T-helper 1 cell treated with Interleukin-12 subunit alpha and Interleukin-12 subunit beta and Interleukin-4 antibody, amounts not matched to agents 30 μg/mL and 1 μg/mL, for 36 hours (primary cell): ENCODE measurements around the gene DNAH11.
"Not testable (repeated sequence)": the region's sequence is repeated elsewhere in the genome, so short reads cannot be mapped to it uniquely, and the experiment has no call there.

Experiments used
- H3K27ac Mint-ChIP-seq: one replicate; pipeline ENCODE4 v1.8.0; 2021; ENCODE audit warnings: mild to moderate bottlenecking, mixed read lengths
- H3K27me3 Mint-ChIP-seq: one replicate; pipeline ENCODE4 v1.8.0; 2021; ENCODE audit warnings: low read depth, mixed read lengths
- H3K36me3 Mint-ChIP-seq: one replicate; pipeline ENCODE4 v1.8.0; 2021; ENCODE audit warnings: low read depth, mixed read lengths
- H3K4me1 Mint-ChIP-seq: one replicate; pipeline ENCODE4 v1.8.0; 2021; ENCODE audit warnings: low read depth, mixed read lengths
- H3K4me3 Mint-ChIP-seq: one replicate; pipeline ENCODE4 v1.8.0; 2021; ENCODE audit warnings: mild to moderate bottlenecking, moderate library complexity, mixed read lengths
- H3K9me3 Mint-ChIP-seq: one replicate; pipeline ENCODE4 v1.8.0; 2021; ENCODE audit warnings: mixed read lengths

The DNAH11 gene

GRCh38 chr7:21773326-21773725 is 230.5 kb downstream of the DNAH11 start:
- Mint-ChIP-seq H3K27me3 (peaks cover 11% of the 10 kb centered on the region), H3K4me1 (peaks cover 4% of the 10 kb centered on the region), H3K9me3 (no peaks in the 10 kb centered on the region), H3K27ac (no peak overlapping the region), H3K36me3 (no peaks in the 10 kb centered on the region), H3K4me3 (no peak overlapping the region)

GRCh38 chr7:21777921-21778320 is 235.1 kb downstream of the DNAH11 start:
- Mint-ChIP-seq H3K27ac (no peak overlapping the region), H3K4me3 (no peak overlapping the region), H3K27me3 (no peaks in the 10 kb centered on the region), H3K4me1 (no peaks in the 10 kb centered on the region), H3K9me3 (no peaks in the 10 kb centered on the region), H3K36me3 (no peaks in the 10 kb centered on the region)

DNA sequence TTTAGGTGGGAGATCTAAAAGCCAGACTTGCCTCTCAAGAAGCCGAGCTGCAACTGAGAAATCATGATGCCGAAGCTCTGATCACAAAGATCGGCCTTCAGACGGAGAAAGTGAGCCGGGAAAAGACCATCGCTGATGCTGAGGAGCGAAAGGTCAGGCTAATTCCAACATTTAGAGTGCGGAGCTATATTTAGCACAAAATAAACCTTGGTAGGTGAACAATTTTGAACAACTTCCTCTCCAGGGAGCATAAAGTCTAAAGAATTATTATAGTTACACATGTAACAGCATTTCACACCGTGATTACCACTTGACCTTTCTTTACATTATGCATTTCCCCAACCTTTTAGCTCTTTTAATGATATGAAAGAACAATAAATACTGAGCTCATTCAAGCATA is 236.1 kb downstream of the DNAH11 start:
- Mint-ChIP-seq H3K27me3 (no peaks in the 10 kb centered on the region), H3K4me1 (no peaks in the 10 kb centered on the region), H3K27ac (no peak overlapping the region), H3K36me3 (no peaks in the 10 kb centered on the region), H3K9me3 (no peaks in the 10 kb centered on the region), H3K4me3 (no peak overlapping the region)

DNA sequence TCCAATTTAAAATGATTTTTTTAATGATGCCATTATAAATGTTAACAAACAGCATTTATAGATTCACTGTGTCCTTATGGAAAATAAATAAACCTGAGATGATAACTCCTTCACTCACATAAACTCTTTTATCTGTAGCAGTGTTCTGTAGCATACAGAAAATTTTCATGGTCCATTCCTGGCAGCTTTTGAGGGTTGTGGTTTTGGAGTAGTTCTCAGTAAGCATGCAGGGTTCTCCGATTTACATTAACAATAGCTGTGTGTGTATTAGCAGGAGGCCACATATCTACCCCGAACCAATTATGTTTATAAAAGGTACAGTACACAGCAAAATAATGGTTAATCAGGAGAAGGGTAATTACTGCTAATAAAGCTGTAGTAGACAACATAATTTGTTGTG is 240.2 kb downstream of the DNAH11 start:
- Mint-ChIP-seq H3K36me3 (no peaks in the 10 kb centered on the region), H3K27me3 (no peaks in the 10 kb centered on the region), H3K4me1 (no peaks in the 10 kb centered on the region), H3K9me3 (no peaks in the 10 kb centered on the region), H3K4me3 (no peak overlapping the region), H3K27ac (no peak overlapping the region)

DNA sequence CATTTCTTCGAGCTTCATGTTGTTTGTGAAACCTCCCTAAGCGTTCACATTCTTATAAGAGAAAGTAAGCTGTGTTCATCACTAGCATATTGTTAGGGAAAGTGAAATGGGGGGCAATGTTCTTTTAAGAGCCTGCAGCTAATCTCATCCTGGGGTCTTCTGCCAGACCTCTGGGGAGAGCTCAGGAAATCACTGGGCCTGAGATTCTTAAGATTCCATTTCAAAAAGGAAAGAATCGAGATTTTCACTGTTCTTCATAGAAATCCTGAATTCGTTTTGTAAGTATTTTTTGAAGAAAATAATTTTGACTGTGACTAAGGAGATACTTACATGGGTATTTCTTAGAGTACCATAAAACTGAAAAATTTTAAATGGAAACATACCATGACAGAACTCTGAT is 242.2 kb downstream of the DNAH11 start:
- H3K36me3 Mint-ChIP-seq = no peaks in the 10 kb centered on the region
- H3K4me3 Mint-ChIP-seq = no peak overlapping the region
- no peaks in the 10 kb centered on the region for H3K4me1 Mint-ChIP-seq
- H3K9me3 Mint-ChIP-seq = no peaks in the 10 kb centered on the region
- H3K27ac Mint-ChIP-seq = no peak overlapping the region
- no peaks in the 10 kb centered on the region for H3K27me3 Mint-ChIP-seq

- Mint-ChIP-seq H3K4me3 (no peak overlapping the region), H3K36me3 (no peaks in the 10 kb centered on the region), H3K4me1 (no peaks in the 10 kb centered on the region), H3K9me3 (no peaks in the 10 kb centered on the region), H3K27ac (no peak overlapping the region), H3K27me3 (no peaks in the 10 kb centered on the region)
These were observed 263.0 kb downstream of the DNAH11 start for GRCh38 chr7:21805791-21806190.

- Mint-ChIP-seq H3K4me1 (no peaks in the 10 kb centered on the region), H3K27ac (no peak overlapping the region), H3K36me3 (no peaks in the 10 kb centered on the region), H3K27me3 (no peaks in the 10 kb centered on the region), H3K4me3 (no peak overlapping the region), H3K9me3 (no peaks in the 10 kb centered on the region)
These were observed 263.5 kb downstream of the DNAH11 start for GRCh38 chr7:21806388-21806787.

GRCh38 chr7:21819048-21819447 is 276.2 kb downstream of the DNAH11 start:
- Mint-ChIP-seq H3K36me3 (no peaks in the 10 kb centered on the region), H3K4me1 (no peaks in the 10 kb centered on the region), H3K27ac (no peak overlapping the region), H3K27me3 (no peaks in the 10 kb centered on the region), H3K4me3 (no peak overlapping the region), H3K9me3 (no peaks in the 10 kb centered on the region)

DNA sequence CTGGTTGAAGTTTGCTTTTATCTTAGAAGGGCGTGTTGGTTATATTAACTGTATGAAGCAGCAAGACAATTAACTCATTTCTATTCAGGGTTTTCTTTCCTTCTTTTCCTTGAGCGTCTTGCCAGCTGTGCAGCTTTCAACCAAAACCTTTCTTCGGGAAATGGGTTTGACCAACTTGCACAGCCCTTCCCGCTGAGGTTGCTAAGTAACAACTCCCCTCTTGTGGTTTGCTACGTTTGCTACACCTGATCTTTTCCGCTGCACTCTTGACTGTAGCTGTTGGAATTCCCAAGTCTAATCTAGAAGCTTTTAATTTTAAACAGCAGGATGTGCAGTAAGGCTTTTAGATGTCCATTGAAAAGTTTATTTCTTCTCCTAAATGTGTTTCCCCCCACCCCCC is 286.0 kb downstream of the DNAH11 start:
- no peaks in the 10 kb centered on the region for H3K36me3 Mint-ChIP-seq
- H3K9me3 Mint-ChIP-seq = no peaks in the 10 kb centered on the region
- no peak overlapping the region for H3K4me3 Mint-ChIP-seq
- H3K4me1 Mint-ChIP-seq = no peaks in the 10 kb centered on the region
- no peak overlapping the region for H3K27ac Mint-ChIP-seq
- H3K27me3 Mint-ChIP-seq = no peaks in the 10 kb centered on the region

- Mint-ChIP-seq H3K4me3 (no peak overlapping the region), H3K9me3 (no peaks in the 10 kb centered on the region), H3K27me3 (no peaks in the 10 kb centered on the region), H3K27ac (no peak overlapping the region), H3K4me1 (no peaks in the 10 kb centered on the region), H3K36me3 (no peaks in the 10 kb centered on the region)
These were observed 286.9 kb downstream of the DNAH11 start for GRCh38 chr7:21829731-21830130.

GRCh38 chr7:21844742-21845141 is 301.9 kb downstream of the DNAH11 start:
- Mint-ChIP-seq H3K36me3 (no peaks in the 10 kb centered on the region), H3K4me3 (no peak overlapping the region), H3K27me3 (no peaks in the 10 kb centered on the region), H3K27ac (no peak overlapping the region), H3K4me1 (no peaks in the 10 kb centered on the region), H3K9me3 (no peaks in the 10 kb centered on the region)

DNA sequence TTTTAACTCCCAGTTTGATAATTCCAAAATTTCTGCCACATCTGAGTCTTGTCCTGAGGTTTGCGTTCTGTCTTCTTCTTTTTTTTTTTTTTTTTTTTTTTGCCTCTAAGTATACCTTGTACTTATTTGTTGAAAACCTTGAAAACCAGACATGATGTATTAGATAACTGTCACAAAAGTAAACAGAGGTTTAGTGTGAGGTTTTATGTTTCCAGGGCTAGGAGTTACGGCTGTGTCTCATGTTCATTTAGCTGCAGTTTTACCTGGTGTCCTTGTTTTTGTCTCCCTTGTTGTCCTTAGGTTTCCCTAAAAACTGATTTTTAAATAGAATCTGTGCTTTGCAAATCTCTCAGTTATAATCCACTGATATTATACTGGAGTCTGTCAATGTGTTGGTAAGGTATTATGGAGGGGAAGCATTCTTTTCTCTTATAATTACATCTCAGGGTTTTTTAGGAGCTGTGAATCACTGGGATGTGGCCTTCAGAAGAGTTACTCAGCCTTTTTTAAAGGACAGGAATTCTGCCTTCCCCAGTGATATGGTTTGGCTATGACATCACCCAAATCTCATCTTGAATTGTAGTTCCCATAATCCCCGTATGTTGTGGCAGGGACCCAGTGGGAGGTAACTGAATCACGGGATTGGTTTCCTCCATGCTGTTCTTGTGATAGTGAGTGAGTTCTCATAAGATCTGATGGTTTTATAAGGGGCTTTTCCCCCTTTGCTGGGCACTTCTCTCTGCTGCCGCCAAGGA is 307.9 kb downstream of the DNAH11 start:
- H3K27me3 Mint-ChIP-seq = no peaks in the 10 kb centered on the region
- no peak overlapping the region for H3K27ac Mint-ChIP-seq
- H3K36me3 Mint-ChIP-seq = no peaks in the 10 kb centered on the region

DNA sequence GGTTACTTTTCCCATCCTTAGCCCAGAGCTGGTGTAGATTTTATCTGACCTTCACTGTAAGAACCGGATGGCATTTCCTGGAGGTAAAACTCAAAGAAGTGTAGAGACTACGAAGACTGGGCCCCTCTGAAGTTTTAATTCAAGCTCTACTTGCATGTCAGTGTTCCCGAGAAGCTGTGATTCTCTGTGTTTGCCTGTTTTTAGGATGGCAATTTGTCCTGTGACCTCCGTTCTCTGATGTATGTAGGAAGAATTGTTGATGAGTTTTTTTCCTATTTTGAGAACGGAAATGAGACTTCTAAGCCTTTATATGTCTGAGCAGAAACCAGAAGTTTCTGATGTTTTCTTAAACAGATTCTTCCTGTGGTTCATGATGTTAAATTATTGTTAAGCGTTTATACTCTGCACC is 308.7 kb downstream of the DNAH11 start:
- peaks cover 4% of the 10 kb centered on the region for H3K9me3 Mint-ChIP-seq
- H3K27me3 Mint-ChIP-seq = no peaks in the 10 kb centered on the region
- no peaks in the 10 kb centered on the region for H3K36me3 Mint-ChIP-seq
- peak overlapping the region; percentile 49 for H3K4me3 Mint-ChIP-seq
- peaks cover 10% of the 10 kb centered on the region for H3K4me1 Mint-ChIP-seq
- H3K27ac Mint-ChIP-seq = peak overlapping the region; percentile 79

More for the DNA sequence above, 307.9 kb downstream of the DNAH11 start:
- peaks cover 10% of the 10 kb centered on the region for H3K4me1 Mint-ChIP-seq
- H3K9me3 Mint-ChIP-seq = peaks cover 4% of the 10 kb centered on the region
- no peak overlapping the region for H3K4me3 Mint-ChIP-seq

- not testable (repeated sequence) for H3K4me3 Mint-ChIP-seq, H3K4me1 Mint-ChIP-seq, H3K27ac Mint-ChIP-seq, H3K36me3 Mint-ChIP-seq, H3K9me3 Mint-ChIP-seq, H3K27me3 Mint-ChIP-seq
These were observed 322.9 kb downstream of the DNAH11 start for GRCh38 chr7:21865631-21866204.

- no peaks in the 10 kb centered on the region for H3K36me3 Mint-ChIP-seq
- H3K4me3 Mint-ChIP-seq = no peak overlapping the region
- no peaks in the 10 kb centered on the region for H3K27me3 Mint-ChIP-seq
- no peak overlapping the region for H3K27ac Mint-ChIP-seq
- no peaks in the 10 kb centered on the region for H3K4me1 Mint-ChIP-seq
- H3K9me3 Mint-ChIP-seq = no peaks in the 10 kb centered on the region
These were observed 323.9 kb downstream of the DNAH11 start for GRCh38 chr7:21866731-21867130.
